ENCODE results near the gene CCDC142. TPM values are rescaled to one million over a fixed set of nuclear protein-coding genes. Genes with fewer than 3 reads are reported as not detected.

Gene CCDC142
- total and polyA plus RNA-seq, 9 of the 15 experiments (the other 6 are each of a cell fraction or from before 2014, with no cell fraction given), result 0.55 to 11.7 (median 7.2) TPM

- no peak for TF ChIP-seq ZNF318 (IDR thresholded peaks at IDR 0.05; ENCODE audit: borderline replicate concordance in 1 of 2, low read depth in 1 of 2)
- no peak for TF ChIP-seq NFATC3 (IDR thresholded peaks at IDR 0.05)
- no peak for TF ChIP-seq ELK3 (CRISPR knock-in tag; IDR thresholded peaks at IDR 0.05)
- TF ChIP-seq ZNF449 (CRISPR knock-in tag; IDR thresholded peaks at IDR 0.05), result no peak
- peak; percentile 81 for TF ChIP-seq SUPT5H (IDR thresholded peaks at IDR 0.05)
- TF ChIP-seq ZNF518B (CRISPR knock-in tag; IDR thresholded peaks at IDR 0.05), result no peak
- TF ChIP-seq ILF3 (IDR thresholded peaks at IDR 0.05; ENCODE audit: borderline replicate concordance), result no peak; the same call in 1 of the 2 replicates
- TF ChIP-seq THRB (CRISPR knock-in tag; conservative IDR thresholded peaks at IDR 0.05), result no peak
- peak; percentile 47; the same call in 1 of the 2 replicates for TF ChIP-seq TGIF2 (CRISPR knock-in tag; IDR thresholded peaks at IDR 0.05)
- TF ChIP-seq STAT5B (CRISPR knock-in tag; IDR thresholded peaks at IDR 0.05), result no peak
Observed at GRCh38 chr2:74502720-74503505, 20.1 kb upstream of the CCDC142 start (continued).

Measured in K562 (cell line).